ENCODE data around the gene IMPDH1. TPM values are rescaled to one million over a fixed set of nuclear protein-coding genes. Genes with fewer than 3 reads are reported as not detected.
A peak's percentile ranks its signal among the peaks of the same experiment; 100 is the strongest.

The IMPDH1 gene
- total RNA-seq, 1 experiment from 2014 or later, result 119 TPM

- Histone ChIP-seq H3F3A (ENCODE audit: insufficient read depth, low read depth) (peaks cover 47% of the 10 kb centered on the region), H3K4me2 (no peak overlapping the region), H3K4me1 (replicated peaks; ENCODE audit: insufficient read depth) (peaks cover 37% of the 10 kb centered on the region), H3K9me3 (ENCODE audit: insufficient read depth, low read depth) (no peaks in the 10 kb centered on the region), H2AFZ (no peak overlapping the region), H3K36me3 (ENCODE audit: low read depth) (0 out of 2 replicates have a peak, but pooled peaks cover 9% of the 10 kb centered on the region), H3K9me2 (ENCODE audit: insufficient read depth) (no peaks in the 10 kb centered on the region), H3K79me2 (ENCODE audit: low read depth) (peaks cover 33% of the 10 kb centered on the region), H3K4me3 (no peak overlapping the region), H3K27ac (no peak overlapping the region), H3K27me3 (ENCODE audit: insufficient read depth, low read depth) (no peaks in the 10 kb centered on the region), H4K20me1 (ENCODE audit: insufficient read depth) (peaks cover 14% of the 10 kb centered on the region)
- ChIA-PET CTCF (no interaction called here), POLR2A (ENCODE audit: unreplicated experiment) (no interaction called here)
- intact Hi-C loops (cut with micrococcal nuclease; ENCODE audit: unreplicated experiment), result no loop called here
- DNase-seq, result no peak
- TF ChIP-seq CTCF (conservative IDR thresholded peaks at IDR 0.05), result no peak
- BruUV-seq (replicated peaks), result no TSS peak
Observed at GRCh38 chr7:128407233-128407589, 2.6 kb downstream of the IMPDH1 start.

- Histone ChIP-seq H3K9me2 (ENCODE audit: insufficient read depth) (no peaks in the 10 kb centered on the region), H3K27me3 (ENCODE audit: insufficient read depth, low read depth) (no peaks in the 10 kb centered on the region), H3K4me3 (0 out of 2 replicates have a peak overlapping the region, but pooled peaks have one; percentile 34), H3K9me3 (ENCODE audit: insufficient read depth, low read depth) (no peaks in the 10 kb centered on the region), H3F3A (ENCODE audit: insufficient read depth, low read depth) (peaks cover 41% of the 10 kb centered on the region), H4K20me1 (ENCODE audit: insufficient read depth) (peaks cover 14% of the 10 kb centered on the region), H3K4me2 (peak overlapping the region; percentile 50; the same call in 1 of the 2 replicates), H3K36me3 (ENCODE audit: low read depth) (0 out of 2 replicates have a peak, but pooled peaks cover 9% of the 10 kb centered on the region), H3K79me2 (ENCODE audit: low read depth) (peaks cover 33% of the 10 kb centered on the region), H3K4me1 (replicated peaks; ENCODE audit: insufficient read depth) (peaks cover 37% of the 10 kb centered on the region), H2AFZ (no peak overlapping the region), H3K27ac (no peak overlapping the region)
- BruUV-seq (replicated peaks), result no TSS peak
- TF ChIP-seq CTCF (conservative IDR thresholded peaks at IDR 0.05), result no peak
- TF ChIP-seq EZH2 (IDR thresholded peaks at IDR 0.05; ENCODE audit: low read depth), result no peak
- intact Hi-C loops (cut with micrococcal nuclease; ENCODE audit: unreplicated experiment), result no loop called here
- ChIA-PET CTCF (interaction anchor here (0.8 to 1.9 kb wide), 2 partner anchors 20 to 25 kb away, joined by 4 read pairs; no protein-coding TSS in a partner anchor), POLR2A (ENCODE audit: unreplicated experiment) (no interaction called here)
- DNase-seq, result peak in 1 of 2 experiments; percentile 41
Observed at GRCh38 chr7:128406314-128407232, 3.2 kb downstream of the IMPDH1 start.

GRCh38 chr7:128405471-128406313 is 4.1 kb downstream of the IMPDH1 start:
- no TSS peak for BruUV-seq (replicated peaks)

More at GRCh38 chr7:128405471-128406313, 4.1 kb downstream of the IMPDH1 start:
- Histone ChIP-seq H3F3A (ENCODE audit: insufficient read depth, low read depth) (peaks cover 35% of the 10 kb centered on the region), H3K4me2 (peak overlapping the region; percentile 85), H3K36me3 (ENCODE audit: low read depth) (0 out of 2 replicates have a peak, but pooled peaks cover 9% of the 10 kb centered on the region), H3K9me3 (ENCODE audit: insufficient read depth, low read depth) (no peaks in the 10 kb centered on the region), H3K27ac (no peak overlapping the region), H3K27me3 (ENCODE audit: insufficient read depth, low read depth) (no peaks in the 10 kb centered on the region), H4K20me1 (ENCODE audit: insufficient read depth) (peaks cover 14% of the 10 kb centered on the region), H3K4me1 (replicated peaks; ENCODE audit: insufficient read depth) (peaks cover 30% of the 10 kb centered on the region), H3K4me3 (peak overlapping the region; percentile 74), H2AFZ (peak overlapping the region; percentile 78), H3K9me2 (ENCODE audit: insufficient read depth) (no peaks in the 10 kb centered on the region), H3K79me2 (ENCODE audit: low read depth) (peaks cover 33% of the 10 kb centered on the region)
- peak in 1 of 2 experiments; percentile 58 for DNase-seq
- TF ChIP-seq EZH2 (IDR thresholded peaks at IDR 0.05; ENCODE audit: low read depth) (no peak), CTCF (conservative IDR thresholded peaks at IDR 0.05) (no peak)
- ChIA-PET CTCF (interaction anchor here (0.8 to 1.9 kb wide), 2 partner anchors 21 to 24 kb away, joined by 4 read pairs; no protein-coding TSS in a partner anchor), POLR2A (ENCODE audit: unreplicated experiment) (interaction anchor here (0.5 kb wide), 1 partner anchor 429 kb away, joined by 4 read pairs; no protein-coding TSS in a partner anchor)
- intact Hi-C loops (cut with micrococcal nuclease; ENCODE audit: unreplicated experiment), result no loop called here

Measured in PC-9 (cell line).